ENCODE measurements around the gene AFAP1L2.

AFAP1L2 gene

GRCh38 chr10:114364726-114365125 lies 39.6 kb downstream of the AFAP1L2 start:
- H3K27me3 ChIP-seq (ENCODE audit: control insufficient read depth in 1 of 2, insufficient read depth in 2 of 2, low read length in 2 of 2), result no peaks in the 10 kb centered on the region
- H3K9me3 ChIP-seq (ENCODE audit: control insufficient read depth in 1 of 2, low read length in 2 of 2), result no peaks in the 10 kb centered on the region
- no peak overlapping the region for H3K27ac ChIP-seq (ENCODE audit: low read depth, low read length)
- H3K36me3 ChIP-seq (ENCODE audit: control insufficient read depth in 1 of 2, insufficient read depth in 2 of 2, low read length in 2 of 2), result no peaks in the 10 kb centered on the region
- H3K9ac ChIP-seq (ENCODE audit: low read depth in 1 of 2, low read length in 2 of 2), result no peak overlapping the region
- peaks cover 4 to 8% of the 10 kb centered on the region in 2 donors for H3K4me1 ChIP-seq (ENCODE audit: control insufficient read depth in 1 of 2, insufficient read depth in 2 of 2, low read length in 2 of 2)
- no peak overlapping the region for H3K4me3 ChIP-seq (ENCODE audit: low read depth in 1 of 2, low read length in 2 of 2)

- Histone ChIP-seq H3K27me3 (ENCODE audit: control insufficient read depth in 1 of 2, insufficient read depth in 2 of 2, low read length in 2 of 2) (no peaks in the 10 kb centered on the region), H3K27ac (ENCODE audit: low read depth, low read length) (no peak overlapping the region)
Observed at GRCh38 chr10:114363745-114364454, 40.4 kb downstream of the AFAP1L2 start.

GRCh38 chr10:114362826-114363355 lies 41.4 kb downstream of the AFAP1L2 start:
- Histone ChIP-seq H3K27ac (ENCODE audit: low read depth, low read length) (no peak overlapping the region), H3K36me3 (ENCODE audit: control insufficient read depth in 1 of 2, insufficient read depth in 2 of 2, low read length in 2 of 2) (no peaks in the 10 kb centered on the region), H3K4me1 (ENCODE audit: control insufficient read depth in 1 of 2, insufficient read depth in 2 of 2, low read length in 2 of 2) (peaks cover 4 to 8% of the 10 kb centered on the region in 2 donors)

More at GRCh38 chr10:114363745-114364454, 40.4 kb downstream of the AFAP1L2 start:
- Histone ChIP-seq H3K4me3 (ENCODE audit: low read depth in 1 of 2, low read length in 2 of 2) (no peak overlapping the region), H3K4me1 (ENCODE audit: control insufficient read depth in 1 of 2, insufficient read depth in 2 of 2, low read length in 2 of 2) (peaks cover 4 to 8% of the 10 kb centered on the region in 2 donors), H3K36me3 (ENCODE audit: control insufficient read depth in 1 of 2, insufficient read depth in 2 of 2, low read length in 2 of 2) (no peaks in the 10 kb centered on the region), H3K9ac (ENCODE audit: low read depth in 1 of 2, low read length in 2 of 2) (no peak overlapping the region), H3K9me3 (ENCODE audit: control insufficient read depth in 1 of 2, low read length in 2 of 2) (no peaks in the 10 kb centered on the region)

GRCh38 chr10:114359953-114360345 lies 44.4 kb downstream of the AFAP1L2 start:
- Histone ChIP-seq H3K4me3 (ENCODE audit: low read depth in 1 of 2, low read length in 2 of 2) (no peak overlapping the region), H3K4me1 (ENCODE audit: control insufficient read depth in 1 of 2, insufficient read depth in 2 of 2, low read length in 2 of 2) (peaks cover 4 to 10% of the 10 kb centered on the region in 2 donors), H3K36me3 (ENCODE audit: control insufficient read depth in 1 of 2, insufficient read depth in 2 of 2, low read length in 2 of 2) (no peaks in the 10 kb centered on the region), H3K9me3 (ENCODE audit: control insufficient read depth in 1 of 2, low read length in 2 of 2) (no peaks in the 10 kb centered on the region), H3K9ac (ENCODE audit: low read depth in 1 of 2, low read length in 2 of 2) (no peak overlapping the region), H3K27ac (ENCODE audit: low read depth, low read length) (no peak overlapping the region), H3K27me3 (ENCODE audit: control insufficient read depth in 1 of 2, insufficient read depth in 2 of 2, low read length in 2 of 2) (no peaks in the 10 kb centered on the region)

More at GRCh38 chr10:114362826-114363355, 41.4 kb downstream of the AFAP1L2 start:
- Histone ChIP-seq H3K27me3 (ENCODE audit: control insufficient read depth in 1 of 2, insufficient read depth in 2 of 2, low read length in 2 of 2) (no peaks in the 10 kb centered on the region), H3K9me3 (ENCODE audit: control insufficient read depth in 1 of 2, low read length in 2 of 2) (no peaks in the 10 kb centered on the region), H3K4me3 (ENCODE audit: low read depth in 1 of 2, low read length in 2 of 2) (no peak overlapping the region), H3K9ac (ENCODE audit: low read depth in 1 of 2, low read length in 2 of 2) (no peak overlapping the region)

- H3K27ac ChIP-seq (ENCODE audit: low read depth, low read length), result no peak overlapping the region
Observed at GRCh38 chr10:114359041-114359952, 45.0 kb downstream of the AFAP1L2 start.

GRCh38 chr10:114357515-114357996 lies 46.7 kb downstream of the AFAP1L2 start:
- Histone ChIP-seq H3K36me3 (ENCODE audit: control insufficient read depth in 1 of 2, insufficient read depth in 2 of 2, low read length in 2 of 2) (no peaks in the 10 kb centered on the region), H3K27me3 (ENCODE audit: control insufficient read depth in 1 of 2, insufficient read depth in 2 of 2, low read length in 2 of 2) (no peaks in the 10 kb centered on the region), H3K4me1 (ENCODE audit: control insufficient read depth in 1 of 2, insufficient read depth in 2 of 2, low read length in 2 of 2) (peaks cover 4 to 10% of the 10 kb centered on the region in 2 donors), H3K9ac (ENCODE audit: low read depth in 1 of 2, low read length in 2 of 2) (no peak overlapping the region), H3K4me3 (ENCODE audit: low read depth in 1 of 2, low read length in 2 of 2) (no peak overlapping the region), H3K9me3 (ENCODE audit: control insufficient read depth in 1 of 2, low read length in 2 of 2) (no peaks in the 10 kb centered on the region), H3K27ac (ENCODE audit: low read depth, low read length) (no peak overlapping the region)

More at GRCh38 chr10:114359041-114359952, 45.0 kb downstream of the AFAP1L2 start:
- Histone ChIP-seq H3K36me3 (ENCODE audit: control insufficient read depth in 1 of 2, insufficient read depth in 2 of 2, low read length in 2 of 2) (no peaks in the 10 kb centered on the region), H3K27me3 (ENCODE audit: control insufficient read depth in 1 of 2, insufficient read depth in 2 of 2, low read length in 2 of 2) (no peaks in the 10 kb centered on the region), H3K4me3 (ENCODE audit: low read depth in 1 of 2, low read length in 2 of 2) (no peak overlapping the region), H3K9ac (ENCODE audit: low read depth in 1 of 2, low read length in 2 of 2) (no peak overlapping the region), H3K9me3 (ENCODE audit: control insufficient read depth in 1 of 2, low read length in 2 of 2) (no peaks in the 10 kb centered on the region), H3K4me1 (ENCODE audit: control insufficient read depth in 1 of 2, insufficient read depth in 2 of 2, low read length in 2 of 2) (peaks cover 4 to 10% of the 10 kb centered on the region in 2 donors)

- no peaks in the 10 kb centered on the region for H3K9me3 ChIP-seq (ENCODE audit: control insufficient read depth in 1 of 2, low read length in 2 of 2)
- no peak overlapping the region for H3K27ac ChIP-seq (ENCODE audit: low read depth, low read length)
- H3K27me3 ChIP-seq (ENCODE audit: control insufficient read depth in 1 of 2, insufficient read depth in 2 of 2, low read length in 2 of 2), result no peaks in the 10 kb centered on the region
- no peaks in the 10 kb centered on the region for H3K36me3 ChIP-seq (ENCODE audit: control insufficient read depth in 1 of 2, insufficient read depth in 2 of 2, low read length in 2 of 2)
- H3K9ac ChIP-seq (ENCODE audit: low read depth in 1 of 2, low read length in 2 of 2), result no peak overlapping the region
- H3K4me3 ChIP-seq (ENCODE audit: low read depth in 1 of 2, low read length in 2 of 2), result no peak overlapping the region
- peaks cover 4 to 10% of the 10 kb centered on the region in 2 donors for H3K4me1 ChIP-seq (ENCODE audit: control insufficient read depth in 1 of 2, insufficient read depth in 2 of 2, low read length in 2 of 2)
Observed at GRCh38 chr10:114356751-114357514, 47.4 kb downstream of the AFAP1L2 start.

- no peaks in the 10 kb centered on the region for H3K9me3 ChIP-seq (ENCODE audit: control insufficient read depth in 1 of 2, low read length in 2 of 2)
- H3K27ac ChIP-seq (ENCODE audit: low read depth, low read length), result no peak overlapping the region
- H3K27me3 ChIP-seq (ENCODE audit: control insufficient read depth in 1 of 2, insufficient read depth in 2 of 2, low read length in 2 of 2), result no peaks in the 10 kb centered on the region
- peaks cover 4 to 10% of the 10 kb centered on the region in 2 donors for H3K4me1 ChIP-seq (ENCODE audit: control insufficient read depth in 1 of 2, insufficient read depth in 2 of 2, low read length in 2 of 2)
- H3K4me3 ChIP-seq (ENCODE audit: low read depth in 1 of 2, low read length in 2 of 2), result no peak overlapping the region
- H3K9ac ChIP-seq (ENCODE audit: low read depth in 1 of 2, low read length in 2 of 2), result no peak overlapping the region
- H3K36me3 ChIP-seq (ENCODE audit: control insufficient read depth in 1 of 2, insufficient read depth in 2 of 2, low read length in 2 of 2), result no peaks in the 10 kb centered on the region
Observed at GRCh38 chr10:114356126-114356525, 48.2 kb downstream of the AFAP1L2 start.

GRCh38 chr10:114353383-114353782 lies 50.9 kb downstream of the AFAP1L2 start:
- H3K4me1 ChIP-seq (ENCODE audit: control insufficient read depth in 1 of 2, insufficient read depth in 2 of 2, low read length in 2 of 2), result peaks cover 10 to 14% of the 10 kb centered on the region in 2 donors

More at GRCh38 chr10:114353383-114353782, 50.9 kb downstream of the AFAP1L2 start:
- no peak overlapping the region for H3K9ac ChIP-seq (ENCODE audit: low read depth in 1 of 2, low read length in 2 of 2)
- no peaks in the 10 kb centered on the region for H3K9me3 ChIP-seq (ENCODE audit: control insufficient read depth in 1 of 2, low read length in 2 of 2)
- no peaks in the 10 kb centered on the region for H3K36me3 ChIP-seq (ENCODE audit: control insufficient read depth in 1 of 2, insufficient read depth in 2 of 2, low read length in 2 of 2)
- no peak overlapping the region for H3K4me3 ChIP-seq (ENCODE audit: low read depth in 1 of 2, low read length in 2 of 2)
- no peaks in the 10 kb centered on the region for H3K27me3 ChIP-seq (ENCODE audit: control insufficient read depth in 1 of 2, insufficient read depth in 2 of 2, low read length in 2 of 2)
- H3K27ac ChIP-seq (ENCODE audit: low read depth, low read length), result no peak overlapping the region
